GM12872 (cell line): Measurements from ENCODE around the gene MCC.

Source experiments
- TF ChIP-seq, protein P1 (sequence below): IDR thresholded peaks from 3 replicates; pipeline ENCODE4 v1.5.1; 2011; ENCODE audit warnings: low read depth, mild to moderate bottlenecking, low read length, moderate library complexity; ENCODE audit not compliant: insufficient read depth

MCC gene

GRCh38 chr5:113114559-113114958, 373.7 kb downstream of the MCC start:
- TF ChIP-seq, protein P1, sequence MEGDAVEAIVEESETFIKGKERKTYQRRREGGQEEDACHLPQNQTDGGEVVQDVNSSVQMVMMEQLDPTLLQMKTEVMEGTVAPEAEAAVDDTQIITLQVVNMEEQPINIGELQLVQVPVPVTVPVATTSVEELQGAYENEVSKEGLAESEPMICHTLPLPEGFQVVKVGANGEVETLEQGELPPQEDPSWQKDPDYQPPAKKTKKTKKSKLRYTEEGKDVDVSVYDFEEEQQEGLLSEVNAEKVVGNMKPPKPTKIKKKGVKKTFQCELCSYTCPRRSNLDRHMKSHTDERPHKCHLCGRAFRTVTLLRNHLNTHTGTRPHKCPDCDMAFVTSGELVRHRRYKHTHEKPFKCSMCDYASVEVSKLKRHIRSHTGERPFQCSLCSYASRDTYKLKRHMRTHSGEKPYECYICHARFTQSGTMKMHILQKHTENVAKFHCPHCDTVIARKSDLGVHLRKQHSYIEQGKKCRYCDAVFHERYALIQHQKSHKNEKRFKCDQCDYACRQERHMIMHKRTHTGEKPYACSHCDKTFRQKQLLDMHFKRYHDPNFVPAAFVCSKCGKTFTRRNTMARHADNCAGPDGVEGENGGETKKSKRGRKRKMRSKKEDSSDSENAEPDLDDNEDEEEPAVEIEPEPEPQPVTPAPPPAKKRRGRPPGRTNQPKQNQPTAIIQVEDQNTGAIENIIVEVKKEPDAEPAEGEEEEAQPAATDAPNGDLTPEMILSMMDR, result no peak

GRCh38 chr5:113112435-113112834, 375.8 kb downstream of the MCC start:
- TF ChIP-seq, protein P1, result no peak

GRCh38 chr5:113110117-113110516, 378.1 kb downstream of the MCC start:
- TF ChIP-seq, protein P1, result no peak

DNA sequence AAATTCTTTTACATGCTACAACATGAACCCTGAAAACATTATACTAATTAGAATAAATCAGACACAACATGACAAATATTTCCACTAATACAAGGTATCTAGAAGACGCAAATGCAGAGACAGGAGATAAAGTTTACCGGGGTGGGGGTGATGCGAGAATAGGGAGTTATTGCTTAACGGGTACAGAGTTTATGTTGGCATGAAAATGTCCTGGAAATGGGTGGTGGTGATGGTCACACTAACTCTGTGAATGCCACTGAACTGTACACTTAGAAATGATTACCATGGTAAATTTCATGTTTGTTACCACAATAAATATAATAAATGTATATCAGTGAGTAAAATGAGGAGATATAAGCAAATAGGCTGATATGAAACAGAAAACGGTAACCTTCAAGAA, 378.9 kb downstream of the MCC start:
- TF ChIP-seq, protein P1, result no peak

DNA sequence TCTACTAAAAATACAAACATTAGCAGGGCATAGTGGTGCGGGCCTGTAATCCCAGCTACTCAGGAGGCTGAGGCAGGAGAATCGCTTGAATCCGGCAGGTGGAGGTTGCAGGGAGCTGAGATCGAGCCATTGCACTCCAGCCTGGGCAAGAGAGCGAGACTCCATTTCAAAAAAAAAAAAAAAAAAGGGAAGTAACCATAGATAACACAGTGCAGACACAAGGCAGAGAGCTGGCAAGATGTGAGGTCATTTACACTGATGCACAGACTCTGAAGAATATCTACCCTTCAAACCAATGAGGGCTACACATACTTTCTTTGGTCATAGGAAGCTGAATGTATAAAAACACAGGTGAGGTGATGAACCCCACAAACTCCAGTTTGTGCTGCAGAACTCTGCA, 379.8 kb downstream of the MCC start:
- TF ChIP-seq, protein P1, result no peak

DNA sequence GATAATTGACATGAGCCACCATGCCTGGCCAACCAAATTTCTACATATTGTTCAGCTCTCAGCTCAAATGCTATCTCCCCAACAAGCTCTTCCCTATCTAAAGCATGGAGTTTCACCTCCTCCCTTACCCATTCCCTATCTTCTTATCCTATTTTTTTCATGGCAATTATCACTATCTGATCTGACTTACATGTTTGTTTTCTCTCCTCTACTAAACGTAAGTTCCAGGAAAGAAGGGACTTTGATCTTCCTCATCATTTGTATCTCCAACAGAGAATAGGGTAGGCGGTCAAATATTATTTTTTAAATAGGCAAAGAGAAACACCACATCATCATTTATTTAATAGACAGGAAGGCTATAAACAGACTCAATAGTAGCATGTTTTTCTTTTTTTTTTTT, 381.4 kb downstream of the MCC start:
- TF ChIP-seq, protein P1, result no peak

DNA sequence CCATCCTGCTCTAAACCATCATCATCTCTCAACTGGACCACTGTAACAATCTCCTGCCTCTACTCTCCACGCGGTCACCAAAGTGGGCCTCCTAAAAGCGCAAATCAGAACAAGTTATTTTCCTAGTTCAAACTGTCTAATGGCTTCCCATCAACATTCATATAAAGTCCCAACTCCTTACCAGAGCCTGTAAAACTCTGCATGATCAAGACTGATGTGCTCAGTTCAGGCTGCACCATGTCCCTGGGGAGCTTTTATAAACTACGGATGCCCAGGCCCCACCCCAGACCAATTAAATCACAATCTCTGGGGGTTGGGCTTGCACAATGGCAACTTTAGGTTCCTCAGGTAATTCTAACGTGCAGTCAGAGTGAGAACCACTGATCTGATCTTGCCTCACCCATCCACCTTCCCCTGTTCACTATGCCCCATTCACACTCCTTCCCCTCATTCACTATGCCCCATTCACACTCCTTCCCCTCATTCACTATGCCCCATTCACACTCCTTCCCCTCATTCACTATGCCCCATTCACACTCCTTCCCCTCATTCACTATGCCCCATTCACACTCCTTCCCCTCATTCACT, 382.5 kb downstream of the MCC start:
- TF ChIP-seq, protein P1, result no peak
